ENCODE measurements around the gene NTHL1.

DNA sequence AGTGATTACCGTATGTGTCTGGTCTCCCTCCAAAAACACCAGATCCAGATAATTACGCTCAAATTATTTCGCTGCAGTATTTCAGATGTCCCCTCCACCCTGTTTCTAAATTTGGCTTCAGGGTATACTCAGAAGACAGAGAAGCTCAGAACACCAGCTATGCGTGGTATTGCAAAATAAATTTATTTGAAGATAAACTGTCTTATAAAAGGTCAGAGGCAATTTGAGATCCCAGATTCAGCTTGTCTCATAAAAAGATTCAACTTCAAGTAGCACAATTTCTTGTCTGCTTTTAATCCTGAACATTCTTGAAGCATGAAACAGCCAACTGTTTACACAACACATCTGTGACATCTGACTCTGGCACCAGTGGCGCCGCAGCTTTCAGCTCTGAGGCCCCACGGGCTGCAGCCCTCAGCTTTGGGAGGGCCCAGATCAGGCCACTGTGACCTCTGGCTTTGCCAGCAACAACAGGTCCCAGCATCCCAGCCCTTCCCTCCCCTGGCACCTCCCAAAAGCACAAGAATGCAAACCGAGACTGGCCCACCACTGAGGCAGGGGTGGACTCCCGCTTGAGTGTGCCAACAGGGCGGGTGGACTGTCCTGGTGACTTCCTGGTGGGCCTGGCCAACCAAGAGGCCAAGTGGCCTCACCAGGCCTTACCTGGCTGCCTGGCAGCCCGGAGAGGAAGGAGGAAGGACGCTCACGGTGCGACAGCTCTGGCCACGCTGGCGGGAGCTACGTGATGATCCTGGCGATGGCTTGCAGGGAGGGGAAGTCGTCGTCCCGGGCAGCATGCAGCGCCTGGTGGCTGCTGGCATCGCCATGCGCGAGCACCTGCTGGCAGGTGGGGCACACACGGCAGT, 49.9 kb downstream of the NTHL1 start:
- TF ChIP-seq, protein P1, sequence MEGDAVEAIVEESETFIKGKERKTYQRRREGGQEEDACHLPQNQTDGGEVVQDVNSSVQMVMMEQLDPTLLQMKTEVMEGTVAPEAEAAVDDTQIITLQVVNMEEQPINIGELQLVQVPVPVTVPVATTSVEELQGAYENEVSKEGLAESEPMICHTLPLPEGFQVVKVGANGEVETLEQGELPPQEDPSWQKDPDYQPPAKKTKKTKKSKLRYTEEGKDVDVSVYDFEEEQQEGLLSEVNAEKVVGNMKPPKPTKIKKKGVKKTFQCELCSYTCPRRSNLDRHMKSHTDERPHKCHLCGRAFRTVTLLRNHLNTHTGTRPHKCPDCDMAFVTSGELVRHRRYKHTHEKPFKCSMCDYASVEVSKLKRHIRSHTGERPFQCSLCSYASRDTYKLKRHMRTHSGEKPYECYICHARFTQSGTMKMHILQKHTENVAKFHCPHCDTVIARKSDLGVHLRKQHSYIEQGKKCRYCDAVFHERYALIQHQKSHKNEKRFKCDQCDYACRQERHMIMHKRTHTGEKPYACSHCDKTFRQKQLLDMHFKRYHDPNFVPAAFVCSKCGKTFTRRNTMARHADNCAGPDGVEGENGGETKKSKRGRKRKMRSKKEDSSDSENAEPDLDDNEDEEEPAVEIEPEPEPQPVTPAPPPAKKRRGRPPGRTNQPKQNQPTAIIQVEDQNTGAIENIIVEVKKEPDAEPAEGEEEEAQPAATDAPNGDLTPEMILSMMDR (IDR thresholded peaks at IDR 0.05) = no peak
- no peak for TF ChIP-seq POLR2AphosphoS5 (IDR thresholded peaks at IDR 0.05)
